ENCODE data around the gene PIAS2.
A peak's percentile ranks its signal among the peaks of the same experiment; 100 is the strongest.

PIAS2 gene

DNA sequence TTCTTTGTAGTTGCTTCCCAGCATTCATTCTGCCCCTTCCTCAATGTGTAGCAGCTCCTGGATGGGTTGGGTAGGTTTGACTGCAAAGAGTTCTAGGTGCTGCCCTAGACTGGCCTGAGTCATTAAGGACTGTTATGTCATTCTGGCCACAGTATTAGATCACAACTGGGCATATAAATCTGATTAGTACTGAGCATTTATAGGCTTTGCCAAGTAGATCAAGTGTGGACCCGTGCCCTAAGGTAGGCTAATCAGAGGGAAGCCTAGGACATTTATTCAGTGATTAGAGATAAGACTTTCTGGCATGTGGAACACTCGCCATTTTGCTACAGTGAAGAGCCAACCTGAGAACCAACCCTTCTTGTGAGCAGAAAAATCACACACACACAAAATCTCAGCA lies 2.8 kb upstream of the PIAS2 start:
- no peaks in the 10 kb centered on the region for H3K27me3 Mint-ChIP-seq
- no peaks in the 10 kb centered on the region for H3K9me3 Mint-ChIP-seq
- ATAC-seq (no peak), DNase-seq (no peak)
- H3K27ac Mint-ChIP-seq: no peak overlapping the region
- peaks cover 29% of the 10 kb centered on the region for H3K4me1 Mint-ChIP-seq
- H3K4me3 Mint-ChIP-seq: no peak overlapping the region
- H3K36me3 Mint-ChIP-seq (ENCODE audit: low read depth): peaks cover 2% of the 10 kb centered on the region

DNA sequence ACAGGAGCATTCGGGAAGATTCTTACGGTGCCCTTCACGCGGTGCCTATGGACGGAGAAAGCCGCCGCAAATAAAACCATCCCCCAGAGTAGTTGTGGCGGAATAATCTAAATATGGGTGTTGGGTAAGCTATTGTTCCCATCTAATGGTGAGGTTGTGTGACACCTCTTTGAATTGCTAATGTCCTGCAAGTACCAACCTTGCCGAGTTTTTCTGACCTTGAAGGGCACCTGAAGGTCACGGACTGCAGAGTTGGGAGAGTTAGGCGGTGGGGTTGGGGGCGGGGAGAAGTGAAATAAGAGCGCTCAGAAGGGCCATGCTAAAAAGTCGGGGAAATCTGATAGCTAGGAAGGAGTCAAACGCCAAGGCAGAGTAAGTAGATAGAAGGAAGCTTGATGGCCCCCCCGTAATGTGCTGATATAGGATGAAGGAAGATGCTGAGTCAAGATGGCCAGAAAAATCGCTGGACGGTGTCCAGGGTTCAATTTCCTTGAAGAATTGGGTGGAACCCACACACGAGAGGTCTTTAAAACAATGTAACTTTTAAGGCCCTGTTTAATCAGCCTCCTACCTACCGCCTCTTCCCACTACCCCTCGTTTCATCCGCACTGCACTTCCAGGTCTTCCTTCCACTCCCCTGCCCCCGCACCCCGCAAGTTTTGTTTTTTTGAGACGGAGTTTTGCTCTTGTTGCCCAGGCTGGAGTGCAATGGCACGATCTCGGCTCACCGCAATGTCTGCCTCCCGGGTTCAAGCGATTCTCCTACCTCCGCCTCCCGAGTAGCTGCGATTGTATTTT lies 695 bp upstream of the PIAS2 start:
- Mint-ChIP-seq H3K27me3 (no peaks in the 10 kb centered on the region), H3K9me3 (no peaks in the 10 kb centered on the region), H3K4me1 (peaks cover 48% of the 10 kb centered on the region), H3K4me3 (peak overlapping the region; percentile 89), H3K27ac (peak overlapping the region; percentile 74), H3K36me3 (ENCODE audit: low read depth) (peaks cover 4% of the 10 kb centered on the region)
- ATAC-seq: no peak
- DNase-seq: peak; percentile 16

DNA sequence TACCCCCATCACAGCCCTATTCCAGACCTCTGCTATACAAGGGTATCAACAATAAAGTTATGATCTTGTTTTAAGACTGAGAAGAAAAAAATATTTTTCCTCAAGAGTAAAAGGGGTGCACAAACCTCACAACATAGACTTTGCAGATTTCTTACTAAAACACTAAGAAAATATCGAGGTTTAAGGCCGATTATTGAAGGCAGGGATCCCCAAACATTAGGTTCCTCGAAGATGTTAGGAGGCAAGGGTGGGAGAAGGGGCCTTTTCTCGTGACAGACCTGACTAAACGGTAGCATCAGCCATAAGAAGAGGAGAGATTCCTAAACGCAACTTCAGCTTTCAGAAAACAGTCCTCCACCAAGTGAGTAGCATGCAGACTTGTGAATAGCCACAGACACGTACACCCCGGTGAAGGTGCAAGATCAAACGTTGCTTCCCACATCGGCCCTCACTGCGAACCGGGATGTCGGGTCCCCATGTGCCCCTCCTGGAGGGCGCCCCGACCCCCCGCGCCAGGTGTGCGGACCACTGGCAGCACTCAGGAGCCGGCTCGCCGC lies 678 bp downstream of the PIAS2 start:
- no peak for DNase-seq

DNA sequence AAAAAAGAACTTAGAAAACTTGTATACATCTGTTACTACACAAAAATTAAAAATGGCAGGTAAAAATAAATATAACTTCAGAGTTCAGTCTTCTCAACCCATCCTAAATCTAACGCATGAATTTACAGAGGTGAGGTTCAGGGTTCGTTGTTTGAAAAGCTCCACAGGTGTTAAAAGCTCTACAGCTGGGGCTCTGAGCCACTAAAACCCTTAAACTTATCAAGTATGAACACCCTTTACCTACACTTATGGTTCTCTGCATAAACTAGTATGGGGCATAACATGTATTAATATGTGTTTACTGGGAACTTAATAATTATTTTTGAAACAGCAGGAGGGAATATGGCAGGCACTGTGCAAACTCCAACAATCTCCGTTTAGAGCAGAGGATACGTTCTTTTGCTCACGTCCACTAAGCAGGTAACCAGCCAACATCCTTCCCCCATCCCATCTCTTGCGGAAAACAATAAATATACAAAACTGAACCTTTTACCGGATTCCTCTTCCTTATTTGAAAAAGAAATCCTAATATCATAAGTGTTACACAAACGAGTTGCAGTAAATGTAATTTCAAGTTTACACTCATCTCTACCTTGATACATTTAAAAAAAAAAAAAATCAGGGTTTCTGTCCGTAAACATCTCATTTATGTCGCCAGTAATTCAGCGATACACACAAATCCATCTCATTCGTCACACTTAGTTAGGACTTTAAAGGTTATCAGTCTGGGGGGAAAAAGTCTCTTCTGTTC lies 1.3 kb downstream of the PIAS2 start:
- H3K27me3 Mint-ChIP-seq: no peaks in the 10 kb centered on the region
- ATAC-seq (no peak), DNase-seq (no peak)
- H3K27ac Mint-ChIP-seq: peak overlapping the region; percentile 88
- H3K4me1 Mint-ChIP-seq: peaks cover 52% of the 10 kb centered on the region
- no peaks in the 10 kb centered on the region for H3K9me3 Mint-ChIP-seq
- peak overlapping the region; percentile 89 for H3K4me3 Mint-ChIP-seq
- peaks cover 4% of the 10 kb centered on the region for H3K36me3 Mint-ChIP-seq (ENCODE audit: low read depth)

More for the DNA sequence above, 678 bp downstream of the PIAS2 start:
- Mint-ChIP-seq H3K27ac (peak overlapping the region; percentile 88), H3K27me3 (no peaks in the 10 kb centered on the region), H3K4me3 (peak overlapping the region; percentile 89), H3K4me1 (peaks cover 52% of the 10 kb centered on the region), H3K36me3 (ENCODE audit: low read depth) (peaks cover 4% of the 10 kb centered on the region), H3K9me3 (no peaks in the 10 kb centered on the region)
- ATAC-seq: peak; percentile 47

DNA sequence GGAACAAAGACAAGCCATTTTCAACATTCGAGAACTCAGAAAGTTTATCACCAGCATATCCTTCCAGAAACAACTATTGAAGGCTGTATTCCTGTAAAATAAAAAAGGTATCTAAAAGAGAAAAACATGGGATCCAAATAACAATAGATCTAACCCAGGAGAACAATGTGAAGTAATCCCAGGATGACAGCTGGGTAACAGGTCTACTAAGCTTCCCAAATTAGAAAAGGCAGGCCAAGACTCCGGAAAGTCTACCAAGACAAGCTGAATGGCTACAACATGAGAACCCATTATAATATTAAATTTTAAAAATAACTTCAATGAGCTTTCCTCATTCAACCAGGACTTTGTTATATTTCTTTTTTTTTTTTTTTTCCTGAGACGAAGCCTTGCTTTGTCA lies 6.5 kb downstream of the PIAS2 start:
- H3K27me3 Mint-ChIP-seq: no peaks in the 10 kb centered on the region
- no peak for ATAC-seq

DNA sequence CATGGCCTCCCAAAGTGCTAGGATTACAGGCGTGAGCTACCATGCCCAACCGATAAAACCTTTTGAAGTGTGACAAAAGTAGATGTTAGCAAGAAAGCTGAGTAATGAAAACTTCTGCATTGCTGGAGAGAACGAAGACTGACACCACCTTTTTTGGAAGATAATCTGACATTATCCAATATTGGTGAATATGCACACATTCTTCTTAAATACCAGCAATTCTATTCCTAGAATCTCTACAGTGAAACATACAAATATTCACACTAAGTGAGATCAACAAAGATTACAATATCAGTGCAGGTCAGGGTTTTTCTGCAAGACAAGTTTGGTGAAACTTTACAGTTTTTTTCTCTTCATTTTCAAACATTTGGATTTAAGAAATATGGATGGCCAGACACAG lies 7.8 kb downstream of the PIAS2 start:
- Mint-ChIP-seq H3K36me3 (ENCODE audit: low read depth) (peaks cover 19% of the 10 kb centered on the region), H3K4me3 (no peak overlapping the region), H3K4me1 (peaks cover 32% of the 10 kb centered on the region), H3K27ac (no peak overlapping the region), H3K9me3 (peaks cover 4% of the 10 kb centered on the region), H3K27me3 (no peaks in the 10 kb centered on the region)
- ATAC-seq (no peak), DNase-seq (no peak)

More for the DNA sequence above, 6.5 kb downstream of the PIAS2 start:
- peaks cover 15% of the 10 kb centered on the region for H3K36me3 Mint-ChIP-seq (ENCODE audit: low read depth)
- no peaks in the 10 kb centered on the region for H3K9me3 Mint-ChIP-seq
- H3K4me3 Mint-ChIP-seq: no peak overlapping the region
- DNase-seq: no peak
- peaks cover 40% of the 10 kb centered on the region for H3K4me1 Mint-ChIP-seq
- H3K27ac Mint-ChIP-seq: no peak overlapping the region

DNA sequence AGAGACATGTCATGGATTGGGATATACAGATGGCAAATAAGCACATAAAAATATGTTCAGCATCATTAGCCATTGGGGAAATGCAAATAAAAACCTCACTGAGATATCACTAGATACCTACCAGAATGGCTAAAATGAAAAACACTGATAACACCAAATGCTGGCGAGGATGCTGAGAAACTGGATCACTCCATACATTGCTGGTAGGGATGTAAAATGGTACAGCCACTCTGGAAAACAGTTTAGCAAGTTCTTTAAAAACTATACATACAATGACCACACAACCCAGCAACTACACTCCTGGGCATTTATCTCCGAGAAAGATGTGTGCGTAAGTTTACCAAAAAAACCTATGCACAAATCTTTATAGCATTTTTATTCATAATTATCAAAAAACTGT lies 13.9 kb downstream of the PIAS2 start:
- DNase-seq (no peak), ATAC-seq (no peak)
- Mint-ChIP-seq H3K27me3 (no peaks in the 10 kb centered on the region), H3K4me3 (no peak overlapping the region), H3K9me3 (peaks cover 4% of the 10 kb centered on the region), H3K36me3 (ENCODE audit: low read depth) (peaks cover 31% of the 10 kb centered on the region), H3K4me1 (peaks cover 13% of the 10 kb centered on the region), H3K27ac (no peak overlapping the region)

DNA sequence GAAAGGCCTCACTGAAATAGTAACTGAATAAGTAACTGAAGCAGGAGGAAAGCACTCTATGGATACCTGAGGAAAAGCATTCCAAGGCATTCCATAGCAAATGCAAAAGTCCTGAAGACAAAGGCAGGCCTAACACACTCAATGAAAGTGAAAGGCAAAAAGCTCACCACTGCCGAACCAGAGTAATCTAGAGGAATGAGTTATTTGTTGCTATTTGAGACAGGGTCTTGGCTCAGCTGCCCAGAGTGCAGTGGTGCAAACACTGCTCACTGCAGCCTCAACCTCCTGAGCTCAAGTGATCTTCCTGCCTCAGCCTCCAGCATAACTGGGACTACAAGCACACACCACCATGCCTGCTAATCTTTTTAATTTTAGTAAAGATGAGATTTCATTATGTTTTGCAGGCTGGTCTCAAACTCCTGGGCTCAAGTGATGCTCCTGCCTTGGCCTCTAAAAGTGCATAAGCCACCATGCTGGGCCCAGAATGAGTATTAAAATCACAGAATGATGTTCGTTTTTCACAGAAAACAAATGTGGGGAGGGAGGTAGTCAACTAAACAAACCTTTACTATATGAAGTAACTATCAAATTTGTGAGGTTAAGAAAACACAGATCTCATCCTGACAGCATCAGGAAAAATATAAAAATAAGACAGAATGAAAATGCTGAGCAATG lies 17.9 kb downstream of the PIAS2 start:
- H3K27me3 Mint-ChIP-seq: no peaks in the 10 kb centered on the region
- H3K4me3 Mint-ChIP-seq: no peak overlapping the region
- peaks cover under 1% of the 10 kb centered on the region for H3K9me3 Mint-ChIP-seq
- DNase-seq (no peak), ATAC-seq (peak; percentile 33)
- peaks cover 22% of the 10 kb centered on the region for H3K4me1 Mint-ChIP-seq
- H3K36me3 Mint-ChIP-seq (ENCODE audit: low read depth): peaks cover 33% of the 10 kb centered on the region
- no peak overlapping the region for H3K27ac Mint-ChIP-seq

DNA sequence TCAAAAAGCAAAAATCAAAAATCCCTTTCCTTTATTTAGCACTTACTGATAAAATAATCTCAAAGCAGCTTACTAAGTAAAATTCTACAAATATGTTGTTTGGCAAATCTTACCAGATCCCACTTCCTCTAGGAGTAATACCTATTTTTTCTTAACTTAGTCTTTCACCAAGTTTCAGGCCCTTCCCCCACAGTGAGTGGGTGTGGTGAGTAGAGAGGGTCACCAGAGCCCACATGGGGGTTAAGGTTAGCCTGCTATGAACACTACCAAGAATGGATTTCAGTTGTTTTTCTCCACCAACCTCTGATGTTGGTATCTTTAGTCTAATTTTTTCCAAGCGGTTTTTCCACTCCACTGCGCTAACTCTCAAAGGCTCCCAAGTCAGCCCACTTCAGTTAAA lies 23.2 kb downstream of the PIAS2 start:
- peak overlapping the region; percentile 77 for H3K27ac Mint-ChIP-seq
- H3K27me3 Mint-ChIP-seq: no peaks in the 10 kb centered on the region
- peak overlapping the region; percentile 8 for H3K4me3 Mint-ChIP-seq
- H3K4me1 Mint-ChIP-seq: peaks cover 59% of the 10 kb centered on the region
- peaks cover 19% of the 10 kb centered on the region for H3K9me3 Mint-ChIP-seq
- ATAC-seq (peak; percentile 49), DNase-seq (peak; percentile 31)
- H3K36me3 Mint-ChIP-seq (ENCODE audit: low read depth): peaks cover 37% of the 10 kb centered on the region

DNA sequence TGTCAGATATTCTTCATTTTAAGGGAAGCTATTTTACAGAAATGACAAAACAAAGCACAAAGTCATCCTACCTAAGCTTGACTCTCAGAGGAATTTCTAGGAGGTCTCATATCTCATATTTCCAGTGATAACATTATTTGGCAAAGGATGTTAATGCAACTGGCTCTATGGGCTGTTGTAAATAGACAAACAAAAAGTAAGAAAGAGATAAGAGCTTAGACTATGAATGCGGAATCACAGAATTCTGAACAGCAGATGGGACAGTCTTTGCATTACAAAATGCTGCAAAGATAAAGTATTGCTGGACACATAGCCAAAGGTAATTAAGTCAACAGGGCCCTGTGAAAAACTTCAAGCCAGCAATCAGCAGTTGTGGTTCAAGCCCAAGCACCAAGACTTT lies 23.9 kb downstream of the PIAS2 start:
- ATAC-seq (no peak), DNase-seq (no peak)
- H3K4me1 Mint-ChIP-seq: peaks cover 59% of the 10 kb centered on the region
- peak overlapping the region; percentile 31 for H3K27ac Mint-ChIP-seq
- peaks cover 44% of the 10 kb centered on the region for H3K36me3 Mint-ChIP-seq (ENCODE audit: low read depth)
- H3K4me3 Mint-ChIP-seq: no peak overlapping the region
- no peaks in the 10 kb centered on the region for H3K27me3 Mint-ChIP-seq
- peaks cover 27% of the 10 kb centered on the region for H3K9me3 Mint-ChIP-seq

DNA sequence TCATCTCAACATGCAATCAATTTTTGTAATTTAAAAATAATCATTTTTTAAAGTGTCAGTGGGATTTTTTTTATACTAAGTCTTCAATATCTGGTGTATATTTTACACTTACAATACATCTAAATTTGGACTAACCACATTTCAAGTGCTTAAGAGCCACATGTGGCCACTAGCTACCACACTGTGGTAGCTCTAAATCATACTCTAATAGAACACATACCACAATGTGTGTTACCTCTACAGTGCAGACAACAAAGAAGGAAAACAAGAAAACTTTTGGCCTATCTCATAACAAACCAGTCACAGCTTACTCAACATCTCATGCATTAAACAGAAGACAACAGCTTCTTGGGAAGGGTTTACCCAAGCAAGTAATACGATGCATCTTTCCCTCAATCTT lies 24.5 kb downstream of the PIAS2 start:
- Mint-ChIP-seq H3K27ac (peak overlapping the region; percentile 31), H3K4me1 (peaks cover 59% of the 10 kb centered on the region), H3K36me3 (ENCODE audit: low read depth) (peaks cover 49% of the 10 kb centered on the region), H3K27me3 (no peaks in the 10 kb centered on the region), H3K9me3 (peaks cover 29% of the 10 kb centered on the region), H3K4me3 (no peak overlapping the region)
- DNase-seq (no peak), ATAC-seq (no peak)

DNA sequence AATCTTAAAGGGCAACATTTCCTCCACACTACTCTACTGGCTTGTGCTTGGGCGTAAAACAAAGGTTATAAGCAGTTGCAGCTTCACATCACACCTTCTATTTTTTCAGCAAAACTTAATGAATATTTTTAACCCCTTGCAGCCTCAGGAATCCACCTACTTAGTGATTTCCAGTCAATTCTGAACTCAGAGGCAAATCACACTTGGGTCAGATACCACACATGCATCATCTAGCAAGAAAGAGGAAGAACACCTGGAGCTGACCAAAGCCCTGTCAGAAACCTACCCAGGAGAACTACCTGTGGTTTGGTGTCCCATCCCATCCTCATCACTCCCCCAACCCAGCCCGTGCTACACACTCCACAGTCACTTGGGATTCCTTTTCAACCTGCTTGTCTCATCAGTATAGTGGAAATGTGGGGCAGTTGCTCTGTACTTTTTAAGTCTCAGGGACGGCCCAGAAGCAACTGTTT lies 25.5 kb downstream of the PIAS2 start:
- peak overlapping the region; percentile 46 for H3K27ac Mint-ChIP-seq
- H3K4me3 Mint-ChIP-seq: no peak overlapping the region
- H3K4me1 Mint-ChIP-seq: peaks cover 55% of the 10 kb centered on the region
- no peaks in the 10 kb centered on the region for H3K27me3 Mint-ChIP-seq
- H3K9me3 Mint-ChIP-seq: peaks cover 29% of the 10 kb centered on the region
- H3K36me3 Mint-ChIP-seq (ENCODE audit: low read depth): peaks cover 51% of the 10 kb centered on the region
- ATAC-seq (peak; percentile 87), DNase-seq (peak; percentile 10)

DNA sequence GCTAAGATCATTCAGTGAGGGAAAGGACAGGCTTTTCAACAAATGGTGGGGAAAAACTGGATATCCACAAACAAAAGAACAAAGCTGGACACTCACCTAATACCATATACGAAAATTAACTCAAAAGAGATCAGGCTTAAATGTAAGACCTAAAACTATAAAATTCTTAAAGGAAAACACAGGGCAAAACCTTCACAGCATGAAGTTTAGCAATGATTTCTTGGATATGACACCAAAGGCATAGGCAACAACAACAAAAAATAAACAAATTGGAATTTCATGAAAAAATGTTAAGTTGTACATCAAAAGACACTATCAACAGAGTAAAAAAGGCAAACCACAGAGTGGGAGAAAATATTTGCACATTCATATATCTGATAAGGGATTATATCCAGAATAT lies 28.3 kb downstream of the PIAS2 start:
- peaks cover 24% of the 10 kb centered on the region for H3K9me3 Mint-ChIP-seq
- DNase-seq (no peak), ATAC-seq (no peak)
- no peak overlapping the region for H3K27ac Mint-ChIP-seq
- H3K27me3 Mint-ChIP-seq: no peaks in the 10 kb centered on the region
- no peak overlapping the region for H3K4me3 Mint-ChIP-seq
- H3K36me3 Mint-ChIP-seq (ENCODE audit: low read depth): peaks cover 45% of the 10 kb centered on the region
- H3K4me1 Mint-ChIP-seq: peaks cover 38% of the 10 kb centered on the region

DNA sequence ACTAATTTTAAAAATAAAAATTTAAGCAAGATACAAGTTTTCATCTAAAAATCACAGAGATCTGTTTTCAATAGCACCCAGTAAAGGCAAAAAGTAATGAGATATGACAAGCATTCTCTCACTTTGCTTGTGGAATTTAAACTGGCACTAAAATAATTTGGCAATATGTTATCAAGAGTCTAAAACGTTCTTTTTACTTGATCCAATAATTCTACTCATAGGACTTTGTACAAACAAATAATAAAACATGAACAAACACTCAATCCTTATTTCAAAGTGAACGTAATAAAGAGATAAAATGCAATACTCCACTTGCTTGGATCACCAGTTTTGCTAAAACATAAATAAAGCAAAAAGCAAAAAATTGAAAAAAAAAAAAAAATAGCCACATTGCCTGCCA lies 30.4 kb downstream of the PIAS2 start:
- Mint-ChIP-seq H3K36me3 (ENCODE audit: low read depth) (peaks cover 40% of the 10 kb centered on the region), H3K4me1 (peaks cover 19% of the 10 kb centered on the region), H3K9me3 (peaks cover 24% of the 10 kb centered on the region), H3K4me3 (no peak overlapping the region), H3K27me3 (no peaks in the 10 kb centered on the region), H3K27ac (no peak overlapping the region)
- no peak for ATAC-seq
- no peak for DNase-seq

All from activated naive CD8-positive, alpha-beta T cell treated with anti-CD3 and anti-CD28 coated beads, Interleukin-2, amount 50 U/mL, for 24 hours (primary cell).